ENCODE measurements around the gene CRACR2A. TPM values are rescaled to one million over a fixed set of nuclear protein-coding genes. Genes with fewer than 3 reads are reported as not detected.

Gene CRACR2A
- polyA plus RNA-seq, 1 donor from 2014 or later, result 2.1 TPM

DNA sequence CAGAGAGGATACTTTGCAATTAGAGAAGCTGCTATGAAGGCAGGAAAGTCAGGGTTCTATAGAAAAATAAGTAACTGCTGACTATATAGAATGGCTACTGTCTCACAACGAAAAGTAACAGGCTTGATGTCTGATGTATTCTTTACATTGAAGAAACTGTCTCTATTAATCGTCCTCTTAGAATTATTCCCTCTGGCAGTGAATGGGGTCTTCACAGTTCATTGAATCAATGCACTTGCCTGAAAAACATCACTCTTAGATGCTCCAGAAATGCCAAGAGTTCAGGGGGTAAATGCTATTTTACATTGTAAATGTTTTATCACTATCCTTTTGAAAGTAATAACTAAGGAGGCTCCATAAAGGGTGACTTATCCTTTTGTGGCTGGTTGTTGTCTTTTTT, 37.7 kb upstream of the CRACR2A start:
- Histone ChIP-seq H3K4me2 (ENCODE audit: low read length) (no peak overlapping the region), H3K9ac (ENCODE audit: low read length) (no peak overlapping the region), H4K20me1 (ENCODE audit: insufficient read depth) (no peaks in the 10 kb centered on the region), H3K9me2 (ENCODE audit: insufficient read depth, low read length) (no peaks in the 10 kb centered on the region), H3F3A (ENCODE audit: insufficient read depth, low read length, poor library complexity, severe bottlenecking) (no peaks in the 10 kb centered on the region), H3K36me3 (ENCODE audit: insufficient read depth, low read length) (no peaks in the 10 kb centered on the region), H3K9me3 (ENCODE audit: low read length) (no peaks in the 10 kb centered on the region), H3K4me3 (ENCODE audit: low read length) (no peak overlapping the region), H2AFZ (ENCODE audit: low read depth, low read length) (no peak overlapping the region), H3K79me2 (replicated peaks; ENCODE audit: insufficient read depth, low read length) (no peaks in the 10 kb centered on the region), H3K27ac (ENCODE audit: low read length) (no peak overlapping the region), H3K27me3 (ENCODE audit: insufficient read depth, low read depth, low read length) (no peaks in the 10 kb centered on the region)
- no peak for TF ChIP-seq POLR2AphosphoS5 (IDR thresholded peaks at IDR 0.05)
- no peak for TF ChIP-seq EP300 (conservative IDR thresholded peaks at IDR 0.05; ENCODE audit: poor library complexity, severe bottlenecking)
- TF ChIP-seq, protein P1, sequence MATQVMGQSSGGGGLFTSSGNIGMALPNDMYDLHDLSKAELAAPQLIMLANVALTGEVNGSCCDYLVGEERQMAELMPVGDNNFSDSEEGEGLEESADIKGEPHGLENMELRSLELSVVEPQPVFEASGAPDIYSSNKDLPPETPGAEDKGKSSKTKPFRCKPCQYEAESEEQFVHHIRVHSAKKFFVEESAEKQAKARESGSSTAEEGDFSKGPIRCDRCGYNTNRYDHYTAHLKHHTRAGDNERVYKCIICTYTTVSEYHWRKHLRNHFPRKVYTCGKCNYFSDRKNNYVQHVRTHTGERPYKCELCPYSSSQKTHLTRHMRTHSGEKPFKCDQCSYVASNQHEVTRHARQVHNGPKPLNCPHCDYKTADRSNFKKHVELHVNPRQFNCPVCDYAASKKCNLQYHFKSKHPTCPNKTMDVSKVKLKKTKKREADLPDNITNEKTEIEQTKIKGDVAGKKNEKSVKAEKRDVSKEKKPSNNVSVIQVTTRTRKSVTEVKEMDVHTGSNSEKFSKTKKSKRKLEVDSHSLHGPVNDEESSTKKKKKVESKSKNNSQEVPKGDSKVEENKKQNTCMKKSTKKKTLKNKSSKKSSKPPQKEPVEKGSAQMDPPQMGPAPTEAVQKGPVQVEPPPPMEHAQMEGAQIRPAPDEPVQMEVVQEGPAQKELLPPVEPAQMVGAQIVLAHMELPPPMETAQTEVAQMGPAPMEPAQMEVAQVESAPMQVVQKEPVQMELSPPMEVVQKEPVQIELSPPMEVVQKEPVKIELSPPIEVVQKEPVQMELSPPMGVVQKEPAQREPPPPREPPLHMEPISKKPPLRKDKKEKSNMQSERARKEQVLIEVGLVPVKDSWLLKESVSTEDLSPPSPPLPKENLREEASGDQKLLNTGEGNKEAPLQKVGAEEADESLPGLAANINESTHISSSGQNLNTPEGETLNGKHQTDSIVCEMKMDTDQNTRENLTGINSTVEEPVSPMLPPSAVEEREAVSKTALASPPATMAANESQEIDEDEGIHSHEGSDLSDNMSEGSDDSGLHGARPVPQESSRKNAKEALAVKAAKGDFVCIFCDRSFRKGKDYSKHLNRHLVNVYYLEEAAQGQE (IDR thresholded peaks at IDR 0.05; ENCODE audit: borderline replicate concordance), result no peak
- no peak for TF ChIP-seq EZH2 (IDR thresholded peaks at IDR 0.05; ENCODE audit: borderline replicate concordance, insufficient read depth, low read length, poor library complexity, severe bottlenecking)
- no peak for TF ChIP-seq SMC3 (conservative IDR thresholded peaks at IDR 0.05; ENCODE audit: poor library complexity)
- no peak for TF ChIP-seq TAF1 (IDR thresholded peaks at IDR 0.05; ENCODE audit: low read depth)
- no peak for TF ChIP-seq MXI1 (conservative IDR thresholded peaks at IDR 0.05; ENCODE audit: poor library complexity, severe bottlenecking)
- TF ChIP-seq, protein P2, sequence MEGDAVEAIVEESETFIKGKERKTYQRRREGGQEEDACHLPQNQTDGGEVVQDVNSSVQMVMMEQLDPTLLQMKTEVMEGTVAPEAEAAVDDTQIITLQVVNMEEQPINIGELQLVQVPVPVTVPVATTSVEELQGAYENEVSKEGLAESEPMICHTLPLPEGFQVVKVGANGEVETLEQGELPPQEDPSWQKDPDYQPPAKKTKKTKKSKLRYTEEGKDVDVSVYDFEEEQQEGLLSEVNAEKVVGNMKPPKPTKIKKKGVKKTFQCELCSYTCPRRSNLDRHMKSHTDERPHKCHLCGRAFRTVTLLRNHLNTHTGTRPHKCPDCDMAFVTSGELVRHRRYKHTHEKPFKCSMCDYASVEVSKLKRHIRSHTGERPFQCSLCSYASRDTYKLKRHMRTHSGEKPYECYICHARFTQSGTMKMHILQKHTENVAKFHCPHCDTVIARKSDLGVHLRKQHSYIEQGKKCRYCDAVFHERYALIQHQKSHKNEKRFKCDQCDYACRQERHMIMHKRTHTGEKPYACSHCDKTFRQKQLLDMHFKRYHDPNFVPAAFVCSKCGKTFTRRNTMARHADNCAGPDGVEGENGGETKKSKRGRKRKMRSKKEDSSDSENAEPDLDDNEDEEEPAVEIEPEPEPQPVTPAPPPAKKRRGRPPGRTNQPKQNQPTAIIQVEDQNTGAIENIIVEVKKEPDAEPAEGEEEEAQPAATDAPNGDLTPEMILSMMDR (IDR thresholded peaks at IDR 0.05; ENCODE audit: poor library complexity, severe bottlenecking), result no peak
- no peak for TF ChIP-seq RAD21 (conservative IDR thresholded peaks at IDR 0.05)

DNA sequence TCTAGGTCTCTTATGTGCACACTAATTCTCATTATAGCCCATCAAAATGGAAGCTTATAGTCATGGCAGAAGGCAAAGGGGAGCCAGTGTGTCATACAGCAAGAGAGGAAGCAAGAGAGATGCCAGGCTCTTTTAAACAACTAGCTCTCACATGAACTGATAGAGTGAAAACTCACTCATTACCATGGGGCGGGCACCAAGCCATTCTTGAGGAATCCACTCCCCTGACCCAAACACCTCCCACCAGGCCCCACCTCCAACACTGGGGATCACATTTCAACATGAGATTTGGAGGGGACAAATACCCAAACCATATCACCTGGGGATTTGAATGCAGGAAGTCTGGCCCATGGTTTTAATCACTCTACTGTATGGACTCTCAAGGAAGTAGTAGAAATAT, 36.9 kb upstream of the CRACR2A start:
- Histone ChIP-seq H3K9ac (ENCODE audit: low read length) (no peak overlapping the region), H3K4me2 (ENCODE audit: low read length) (no peak overlapping the region)
- TF ChIP-seq, protein P2 (IDR thresholded peaks at IDR 0.05; ENCODE audit: poor library complexity, severe bottlenecking), result no peak

More for the DNA sequence above, 36.9 kb upstream of the CRACR2A start:
- no peak overlapping the region for H3K4me3 ChIP-seq (ENCODE audit: low read length)
- no peaks in the 10 kb centered on the region for H3K9me2 ChIP-seq (ENCODE audit: insufficient read depth, low read length)
- no peaks in the 10 kb centered on the region for H4K20me1 ChIP-seq (ENCODE audit: insufficient read depth)
- H3K9me3 ChIP-seq (ENCODE audit: low read length), result no peaks in the 10 kb centered on the region
- H3F3A ChIP-seq (ENCODE audit: insufficient read depth, low read length, poor library complexity, severe bottlenecking), result no peaks in the 10 kb centered on the region
- no peaks in the 10 kb centered on the region for H3K36me3 ChIP-seq (ENCODE audit: insufficient read depth, low read length)
- no peaks in the 10 kb centered on the region for H3K27me3 ChIP-seq (ENCODE audit: insufficient read depth, low read depth, low read length)
- no peak overlapping the region for H3K27ac ChIP-seq (ENCODE audit: low read length)
- H2AFZ ChIP-seq (ENCODE audit: low read depth, low read length), result no peak overlapping the region
- no peaks in the 10 kb centered on the region for H3K79me2 ChIP-seq (replicated peaks; ENCODE audit: insufficient read depth, low read length)

Measured in neural cell (in vitro differentiated cells).